Neural progenitor cell (in vitro differentiated cells): ENCODE results near the gene ISG15. TPM values are rescaled to one million over a fixed set of nuclear protein-coding genes. Genes with fewer than 3 reads are reported as not detected.
A peak's percentile ranks its signal among the peaks of the same experiment; 100 is the strongest.
"Not testable (repeated sequence)": the region's sequence is repeated elsewhere in the genome, so short reads cannot be mapped to it uniquely, and the experiment has no call there.

ENCODE experiments used
- DNase-seq: peaks from one replicate; pipeline ENCODE4 v3.0.0-alpha.2; 2016; ENCODE audit warnings: low spot score
- H2AFZ ChIP-seq: fragments of 200-600 bp; sonication (generic); replicated peaks from 2 replicates; pipeline ENCODE4 v1.6.1; 2016; ENCODE audit warnings: antibody characterized with exemption
- H3F3A ChIP-seq: fragments of 200-600 bp; sonication (generic); 2 replicates; pipeline ENCODE4 v1.6.1; 2016; ENCODE audit warnings: antibody characterized with exemption, low read depth
- H3K27ac ChIP-seq: fragments of 200-600 bp; sonication (generic); 2 replicates; pipeline ENCODE4 v1.5.1; 2016; ENCODE audit warnings: mild to moderate bottlenecking
- H3K27me3 ChIP-seq: fragments of 200-600 bp; sonication (generic); 2 replicates; pipeline ENCODE4 v1.6.1; 2016; ENCODE audit warnings: mild to moderate bottlenecking, moderate library complexity
- H3K36me3 ChIP-seq: fragments of 200-600 bp; sonication (generic); 2 replicates; pipeline ENCODE4 v1.5.1; 2016
- H3K4me1 ChIP-seq: fragments of 200-600 bp; sonication (generic); 2 replicates; pipeline ENCODE4 v1.6.1; 2016; ENCODE audit warnings: mixed run types
- H3K4me2 ChIP-seq: fragments of 200-600 bp; sonication (generic); 2 replicates; pipeline ENCODE4 v1.6.1; 2016
- H3K4me3 ChIP-seq: fragments of 200-600 bp; sonication (generic); 2 replicates; pipeline ENCODE4 v1.5.1; 2016
- H3K79me2 ChIP-seq: fragments of 200-600 bp; sonication (generic); 2 replicates; pipeline ENCODE4 v1.6.1; 2016; ENCODE audit warnings: low read depth
- H3K9ac ChIP-seq: fragments of 200-600 bp; sonication (generic); 2 replicates; pipeline ENCODE4 v1.6.1; 2016
- H3K9me3 ChIP-seq: fragments of 200-600 bp; sonication (generic); 2 replicates; pipeline ENCODE4 v1.5.1; 2016; ENCODE audit warnings: low read depth
- H4K20me1 ChIP-seq: fragments of 200-600 bp; sonication (generic); 2 replicates; pipeline ENCODE4 v1.6.1; 2016; ENCODE audit warnings: low read depth
- H3K27ac Mint-ChIP-seq: 3 replicates; pipeline ENCODE4 v1.8.0; 2021; ENCODE audit warnings: mixed read lengths
- H3K27me3 Mint-ChIP-seq: 2 replicates; pipeline ENCODE4 v1.8.0; 2022; ENCODE audit warnings: low read depth, mild to moderate bottlenecking, inconsistent platforms, moderate library complexity, mixed read lengths; ENCODE audit not compliant: insufficient read depth
- H3K36me3 Mint-ChIP-seq: 3 replicates; pipeline ENCODE4 v1.8.0; 2021; ENCODE audit warnings: mixed read lengths
- H3K4me1 Mint-ChIP-seq: 3 replicates; pipeline ENCODE4 v1.8.0; 2021; ENCODE audit warnings: mixed read lengths
- H3K4me3 Mint-ChIP-seq: 3 replicates; pipeline ENCODE4 v1.8.0; 2021; ENCODE audit warnings: mild to moderate bottlenecking, moderate library complexity, mixed read lengths
- H3K9me3 Mint-ChIP-seq: 3 replicates; pipeline ENCODE4 v1.8.0; 2020; ENCODE audit warnings: mixed read lengths
- CTCF ChIP-seq: fragments of 200-600 bp; sonication (generic); IDR thresholded peaks from 2 replicates; pipeline ENCODE4 v1.5.1; 2017; ENCODE audit warnings: antibody characterized with exemption, mild to moderate bottlenecking
- EZH2 ChIP-seq: fragments of 200-600 bp; sonication (generic); IDR thresholded peaks from 2 replicates; pipeline ENCODE4 v1.6.1; 2017; ENCODE audit warnings: antibody characterized with exemption, mild to moderate bottlenecking, moderate library complexity
- EZH2phosphoT487 ChIP-seq: fragments of 200-600 bp; sonication (generic); IDR thresholded peaks from 2 replicates; pipeline ENCODE4 v1.6.1; 2017; ENCODE audit warnings: antibody characterized with exemption
- total RNA-seq: library from RNA; depleted of rRNA; stranded (reverse); fragments of >200 nt; gene quantifications from 2 replicates; pipeline ENCODE4 v1.2.3, GENCODE V29; 2015; ENCODE audit warnings: low replicate concordance

Gene ISG15
- total RNA-seq, 1 donor from 2014 or later = 22.4 TPM

GRCh38 chr1:985126-985525 is 28.2 kb upstream of the ISG15 start:
- H3K27ac ChIP-seq = no peak overlapping the region
- H3K36me3 ChIP-seq = no peaks in the 10 kb centered on the region
- H3K79me2 ChIP-seq = no peaks in the 10 kb centered on the region
- peaks cover 1% of the 10 kb centered on the region for H3K36me3 Mint-ChIP-seq
- H3K9ac ChIP-seq = no peak overlapping the region
- H3K9me3 ChIP-seq = no peaks in the 10 kb centered on the region
- peaks cover 7% of the 10 kb centered on the region for H3K4me1 Mint-ChIP-seq
- H3K27me3 Mint-ChIP-seq = peaks cover 22% of the 10 kb centered on the region
- H3K27me3 ChIP-seq = peaks cover 98% of the 10 kb centered on the region
- H3K4me2 ChIP-seq = no peak overlapping the region
- H3K4me3 Mint-ChIP-seq = peak overlapping the region; percentile 7
- TF ChIP-seq EZH2 (no peak), CTCF (no peak), EZH2phosphoT487 (no peak)
- H3F3A ChIP-seq = no peaks in the 10 kb centered on the region
- H3K4me3 ChIP-seq = no peak overlapping the region
- no peak overlapping the region for H2AFZ ChIP-seq
- H3K4me1 ChIP-seq = no peaks in the 10 kb centered on the region
- no peak overlapping the region for H3K27ac Mint-ChIP-seq
- DNase-seq = no peak
- no peaks in the 10 kb centered on the region for H4K20me1 ChIP-seq
- peaks cover 16% of the 10 kb centered on the region for H3K9me3 Mint-ChIP-seq

- H3K4me3 ChIP-seq, H3K4me3 Mint-ChIP-seq, H3K9me3 ChIP-seq, H3K27ac Mint-ChIP-seq, H3K4me1 Mint-ChIP-seq, H3K79me2 ChIP-seq, H2AFZ ChIP-seq, H3F3A ChIP-seq, H3K9ac ChIP-seq, H3K4me2 ChIP-seq, H3K36me3 Mint-ChIP-seq, DNase-seq, H3K4me1 ChIP-seq, H3K36me3 ChIP-seq, H4K20me1 ChIP-seq, H3K27ac ChIP-seq: not testable (repeated sequence)
- H3K9me3 Mint-ChIP-seq = peaks cover 36% of the 10 kb centered on the region
- H3K27me3 ChIP-seq = peaks cover 99% of the 10 kb centered on the region
- H3K27me3 Mint-ChIP-seq = peaks cover 27% of the 10 kb centered on the region
Observed at GRCh38 chr1:988061-988460, 25.2 kb upstream of the ISG15 start.

- DNase-seq, H3F3A ChIP-seq, H3K4me1 ChIP-seq, H3K9ac ChIP-seq, H3K27ac ChIP-seq, H3K36me3 Mint-ChIP-seq, H4K20me1 ChIP-seq, H3K79me2 ChIP-seq, H3K4me2 ChIP-seq, H3K36me3 ChIP-seq, H3K4me3 ChIP-seq, H2AFZ ChIP-seq, H3K27ac Mint-ChIP-seq, H3K4me3 Mint-ChIP-seq, H3K9me3 ChIP-seq, H3K4me1 Mint-ChIP-seq: not testable (repeated sequence)
- peaks cover 25% of the 10 kb centered on the region for H3K27me3 Mint-ChIP-seq
- H3K9me3 Mint-ChIP-seq = peaks cover 42% of the 10 kb centered on the region
- peaks cover 100% of the 10 kb centered on the region for H3K27me3 ChIP-seq
Observed at GRCh38 chr1:991275-991674, 22.0 kb upstream of the ISG15 start.

- H3K27me3 Mint-ChIP-seq = peaks cover 25% of the 10 kb centered on the region
- Histone ChIP-seq H2AFZ (no peak overlapping the region), H3K79me2 (no peaks in the 10 kb centered on the region), H3K4me2 (no peak overlapping the region), H3K36me3 (no peaks in the 10 kb centered on the region), H4K20me1 (peaks cover 2% of the 10 kb centered on the region), H3F3A (peaks cover 2% of the 10 kb centered on the region), H3K27me3 (peaks cover 100% of the 10 kb centered on the region), H3K27ac (no peak overlapping the region), H3K9ac (no peak overlapping the region), H3K9me3 (no peaks in the 10 kb centered on the region), H3K4me3 (no peak overlapping the region), H3K4me1 (peaks cover 1% of the 10 kb centered on the region)
- H3K27ac Mint-ChIP-seq = no peak overlapping the region
- TF ChIP-seq EZH2phosphoT487 = no peak
- no peak overlapping the region for H3K4me3 Mint-ChIP-seq
- peaks cover 3% of the 10 kb centered on the region for H3K4me1 Mint-ChIP-seq
- peaks cover 42% of the 10 kb centered on the region for H3K9me3 Mint-ChIP-seq
- DNase-seq = no peak
- peaks cover 4% of the 10 kb centered on the region for H3K36me3 Mint-ChIP-seq
Observed at GRCh38 chr1:991895-992294, 21.4 kb upstream of the ISG15 start.

GRCh38 chr1:992362-992761 is 20.9 kb upstream of the ISG15 start:
- Mint-ChIP-seq H3K27ac (no peak overlapping the region), H3K4me3 (no peak overlapping the region), H3K4me1 (peaks cover 7% of the 10 kb centered on the region), H3K27me3 (peaks cover 25% of the 10 kb centered on the region), H3K36me3 (peaks cover 4% of the 10 kb centered on the region), H3K9me3 (peaks cover 42% of the 10 kb centered on the region)
- H3K4me2 ChIP-seq = no peak overlapping the region
- H3K36me3 ChIP-seq = no peaks in the 10 kb centered on the region
- H4K20me1 ChIP-seq = peaks cover 7% of the 10 kb centered on the region
- H3K9ac ChIP-seq = no peak overlapping the region
- H3F3A ChIP-seq = peaks cover 7% of the 10 kb centered on the region
- no peak overlapping the region for H3K4me3 ChIP-seq
- H3K79me2 ChIP-seq = no peaks in the 10 kb centered on the region
- TF ChIP-seq EZH2phosphoT487 (no peak), EZH2 (no peak), CTCF (no peak)
- no peak overlapping the region for H3K27ac ChIP-seq
- DNase-seq = no peak
- H3K9me3 ChIP-seq = no peaks in the 10 kb centered on the region
- H3K4me1 ChIP-seq = peaks cover 6% of the 10 kb centered on the region
- H2AFZ ChIP-seq = no peak overlapping the region
- H3K27me3 ChIP-seq = peaks cover 100% of the 10 kb centered on the region
